NCI-H69 (cell line): Measurements from ENCODE around the gene HSD17B7.
"Not testable (repeated sequence)": the region's sequence is repeated elsewhere in the genome, so short reads cannot be mapped to it uniquely, and the experiment has no call there.

Experiments
- DNase-seq: peaks from one replicate; lab custom pipeline; 2025; lab: John Stamatoyannopoulos, UW

The HSD17B7 gene, protein sequence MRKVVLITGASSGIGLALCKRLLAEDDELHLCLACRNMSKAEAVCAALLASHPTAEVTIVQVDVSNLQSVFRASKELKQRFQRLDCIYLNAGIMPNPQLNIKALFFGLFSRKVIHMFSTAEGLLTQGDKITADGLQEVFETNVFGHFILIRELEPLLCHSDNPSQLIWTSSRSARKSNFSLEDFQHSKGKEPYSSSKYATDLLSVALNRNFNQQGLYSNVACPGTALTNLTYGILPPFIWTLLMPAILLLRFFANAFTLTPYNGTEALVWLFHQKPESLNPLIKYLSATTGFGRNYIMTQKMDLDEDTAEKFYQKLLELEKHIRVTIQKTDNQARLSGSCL

GRCh38 chr1:162790303-162790984 is at the start of gene HSD17B7:
HSD17B7 (plus strand) TSS chr1:162790702; CDS start chr1:162790801, 99 bp downstream.
- peak; percentile 94 for DNase-seq

DNA sequence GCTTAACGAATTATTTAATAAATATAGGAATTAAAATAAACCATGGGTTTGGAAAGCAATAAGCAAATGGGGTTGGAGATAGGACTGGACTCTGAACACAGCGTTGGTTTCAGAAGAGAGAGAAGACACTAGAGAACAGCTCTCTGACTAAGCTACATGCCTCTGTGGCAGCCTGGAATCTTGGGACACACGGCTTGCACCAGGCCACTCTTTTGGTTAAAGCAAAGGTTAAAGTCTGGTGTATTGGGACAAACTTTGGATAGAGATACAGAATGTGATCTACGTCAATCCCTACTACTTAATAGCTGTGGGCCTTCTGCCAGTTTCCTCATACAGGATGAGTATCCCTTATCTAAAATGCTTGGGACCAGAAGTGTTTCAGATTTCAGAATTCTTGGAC is 49.7 kb upstream of the HSD17B7 start:
- DNase-seq: no peak

- no peak for DNase-seq
Measured at GRCh38 chr1:162741574-162741973, 48.9 kb upstream of the HSD17B7 start.

- not testable (repeated sequence) for DNase-seq
Measured at GRCh38 chr1:162746264-162746942, 44.1 kb upstream of the HSD17B7 start.

DNA sequence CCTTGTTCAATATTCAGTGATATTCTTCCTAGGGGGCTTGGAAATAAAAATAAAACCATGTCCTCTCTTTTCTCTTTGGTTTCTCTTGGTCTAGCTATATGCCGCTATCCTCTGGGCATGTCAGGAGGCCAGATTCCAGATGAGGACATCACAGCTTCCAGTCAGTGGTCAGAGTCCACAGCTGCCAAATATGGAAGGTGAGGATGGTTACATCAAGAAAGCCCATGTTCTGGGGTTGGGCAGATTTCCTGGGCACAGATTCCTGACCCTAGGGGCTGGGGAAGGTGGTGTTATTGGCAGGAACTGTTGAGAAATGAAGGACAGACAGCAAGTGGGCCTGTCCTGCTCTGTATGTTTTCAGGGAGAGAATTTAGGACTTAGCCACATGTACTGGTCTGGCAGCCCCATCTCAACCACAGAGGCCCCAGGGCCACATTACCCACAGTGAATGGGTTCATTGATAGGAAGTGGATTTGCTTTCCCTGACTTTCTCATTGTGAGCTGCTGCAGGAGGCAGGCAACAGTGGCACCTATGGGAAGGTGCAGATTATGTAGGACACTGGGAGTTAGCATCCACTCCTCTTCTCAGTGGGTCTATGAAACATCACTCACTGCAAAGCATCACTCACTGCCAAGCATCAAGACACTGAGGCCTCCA is 37.4 kb upstream of the HSD17B7 start:
- no peak for DNase-seq

- no peak for DNase-seq
Measured at GRCh38 chr1:162753998-162754585, 36.4 kb upstream of the HSD17B7 start.

DNA sequence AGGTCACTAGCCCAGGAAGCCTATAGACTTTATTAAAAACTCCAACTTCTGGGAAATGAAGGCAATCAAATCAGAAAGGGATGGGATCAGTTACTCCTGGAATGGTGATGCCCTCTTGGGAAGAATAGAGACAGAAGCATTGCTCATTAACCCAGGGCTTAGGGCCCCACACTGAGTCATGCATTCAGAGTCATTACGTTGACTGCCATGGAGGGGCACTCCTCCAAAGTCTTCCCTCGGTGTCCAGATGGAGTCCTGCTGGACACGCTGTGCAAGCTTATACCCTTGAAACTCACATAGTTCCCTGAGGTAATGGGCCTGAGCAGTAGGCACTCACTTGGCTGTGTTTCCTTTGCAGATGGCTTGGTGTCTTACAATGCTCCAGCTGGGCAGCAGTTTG is 35.2 kb upstream of the HSD17B7 start:
- peak; percentile 32 for DNase-seq

DNA sequence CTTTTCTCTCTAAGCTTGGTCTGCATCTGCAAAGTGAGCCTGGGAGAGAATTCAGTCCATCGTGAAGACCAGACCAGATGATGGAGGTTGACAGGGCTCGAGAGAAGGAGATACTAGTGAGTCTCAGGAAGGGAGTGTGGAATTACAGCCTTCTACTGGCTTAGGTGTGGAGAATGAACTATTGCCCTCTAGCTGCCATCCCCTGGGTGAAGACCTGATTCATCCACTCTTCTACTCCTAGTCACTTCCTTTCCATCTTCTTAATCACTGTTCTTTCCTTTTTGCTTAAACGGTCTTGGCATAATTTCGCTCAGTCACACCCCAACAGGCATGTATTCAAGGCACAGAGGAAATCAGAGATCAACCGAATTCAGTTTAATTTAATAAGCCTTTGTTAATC is 34.0 kb upstream of the HSD17B7 start:
- no peak for DNase-seq

DNA sequence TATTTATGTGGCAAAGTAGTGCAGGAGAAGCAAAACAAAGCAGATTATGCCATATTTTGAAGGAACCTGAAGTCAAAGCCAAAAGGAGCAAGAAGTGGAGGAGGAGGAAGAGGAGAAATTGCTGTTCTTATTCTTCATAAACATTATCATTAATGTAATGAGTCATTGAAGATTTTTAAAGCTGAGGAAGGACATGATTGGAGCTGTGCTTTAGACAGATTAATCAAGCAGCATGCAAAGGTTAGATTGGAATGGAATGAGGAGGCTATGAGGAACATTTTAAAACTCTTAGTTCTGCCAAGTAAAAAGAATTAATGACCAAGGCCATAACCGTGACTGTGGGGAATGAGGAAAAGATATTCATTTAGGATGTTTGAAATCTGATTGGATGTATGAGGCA is 33.0 kb upstream of the HSD17B7 start:
- DNase-seq: no peak

DNA sequence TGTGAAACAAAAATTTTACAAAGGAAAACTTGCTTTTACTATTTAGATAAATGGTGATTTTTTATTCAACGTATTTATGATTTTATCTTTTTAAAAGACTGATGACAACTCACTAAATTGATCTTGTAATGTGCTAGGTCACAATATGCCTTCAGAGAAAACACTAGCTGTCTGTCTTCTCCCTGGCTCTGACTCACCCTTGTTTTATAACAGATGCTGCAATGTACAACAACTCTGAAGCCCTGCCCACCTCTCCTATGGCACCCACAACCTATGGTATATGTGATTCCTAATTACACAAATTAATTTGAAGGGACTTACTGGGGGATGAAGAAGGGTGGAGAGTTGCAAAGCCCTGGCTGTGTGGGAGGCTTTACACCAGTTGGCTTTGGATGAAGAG is 24.7 kb upstream of the HSD17B7 start:
- no peak for DNase-seq

DNA sequence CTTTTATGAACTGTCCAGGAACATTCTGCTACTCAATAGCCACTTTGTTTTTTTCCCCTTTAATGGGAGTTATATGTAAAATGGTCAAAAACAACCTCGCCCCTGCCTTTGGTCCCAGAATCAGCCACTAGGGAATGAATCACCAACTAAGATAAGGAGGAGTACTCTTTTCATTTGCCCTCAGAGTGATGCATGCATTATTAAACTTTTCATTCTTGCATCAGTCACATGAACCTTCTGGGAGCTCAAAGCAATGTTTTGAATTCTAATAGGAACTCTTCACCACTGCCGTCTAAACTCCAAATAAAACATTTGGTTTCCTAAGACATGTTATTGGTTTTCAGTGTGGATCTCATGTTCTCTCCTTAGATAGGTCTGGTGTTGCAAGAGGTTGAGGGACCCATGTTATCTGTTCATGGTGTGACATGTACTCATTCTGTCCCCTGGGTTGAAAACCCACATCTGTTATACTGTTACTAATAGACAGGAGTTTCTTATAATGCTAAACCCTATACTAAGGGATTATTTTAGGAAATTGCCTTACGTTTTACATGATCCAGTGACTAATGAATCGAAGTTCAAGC is 17.8 kb upstream of the HSD17B7 start:
- no peak for DNase-seq

GRCh38 chr1:162774007-162774406 is 16.5 kb upstream of the HSD17B7 start:
- no peak for DNase-seq

DNA sequence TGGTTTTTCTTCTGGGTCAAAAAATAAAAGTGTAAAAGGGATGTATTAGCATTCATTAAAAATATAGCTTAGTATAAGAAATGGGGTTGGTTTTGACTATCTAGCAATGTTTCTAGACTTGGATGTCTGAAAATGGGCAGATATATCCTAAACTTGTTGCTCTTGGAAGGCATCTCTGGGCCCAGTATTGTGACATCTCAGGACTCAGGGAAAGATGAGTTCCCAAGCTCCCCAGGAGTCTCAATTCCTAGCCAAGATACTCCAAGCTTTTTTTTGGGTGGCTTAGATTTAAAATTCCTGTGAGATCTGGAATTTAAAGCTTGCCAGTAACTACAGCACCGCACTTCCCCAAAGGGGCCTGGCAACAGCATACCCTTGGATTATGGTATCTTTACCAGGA is 11.5 kb upstream of the HSD17B7 start:
- no peak for DNase-seq

DNA sequence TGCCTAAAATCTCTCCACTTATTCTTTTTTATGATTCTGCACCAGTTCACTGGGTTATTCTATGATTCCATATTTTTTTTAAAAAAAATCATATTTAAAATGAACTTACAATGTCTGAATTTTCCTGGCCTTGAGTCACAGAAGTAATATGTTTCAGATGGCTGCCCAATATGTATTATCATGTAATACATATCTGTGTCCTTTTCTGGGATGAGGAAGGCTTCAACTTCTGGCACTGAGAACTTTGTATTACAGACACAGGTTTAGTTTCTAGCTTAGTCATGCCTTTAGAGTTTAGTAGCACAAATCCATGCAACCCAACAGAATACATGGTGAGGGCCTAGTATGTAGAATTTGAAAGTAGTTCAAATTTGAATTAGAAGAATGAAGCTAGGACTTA is 7.8 kb upstream of the HSD17B7 start:
- DNase-seq: no peak

DNA sequence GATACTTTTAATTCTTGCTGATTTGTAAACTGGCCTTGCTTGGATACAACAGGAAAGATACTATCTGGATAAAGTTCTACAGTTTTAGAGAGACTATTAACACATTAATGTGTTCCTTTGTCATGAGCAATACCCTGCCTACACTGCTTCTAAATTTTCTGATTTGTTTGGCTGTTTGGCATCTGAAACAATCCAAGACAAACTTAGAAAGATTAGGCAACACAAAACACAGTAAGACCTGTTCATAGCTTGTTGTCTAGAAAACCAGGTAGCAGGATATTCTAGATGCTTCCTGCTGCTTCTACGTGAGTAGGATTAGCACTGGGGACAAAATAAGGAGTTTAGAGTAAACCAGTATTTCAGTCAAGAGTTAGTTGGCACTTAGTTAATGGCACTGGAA is 5.6 kb upstream of the HSD17B7 start:
- DNase-seq: not testable (repeated sequence)

GRCh38 chr1:162788783-162789182 is 1.7 kb upstream of the HSD17B7 start:
- DNase-seq: peak; percentile 25

- peak; percentile 73 for DNase-seq
Measured at GRCh38 chr1:162790985-162791357, 469 bp downstream of the HSD17B7 start.

DNA sequence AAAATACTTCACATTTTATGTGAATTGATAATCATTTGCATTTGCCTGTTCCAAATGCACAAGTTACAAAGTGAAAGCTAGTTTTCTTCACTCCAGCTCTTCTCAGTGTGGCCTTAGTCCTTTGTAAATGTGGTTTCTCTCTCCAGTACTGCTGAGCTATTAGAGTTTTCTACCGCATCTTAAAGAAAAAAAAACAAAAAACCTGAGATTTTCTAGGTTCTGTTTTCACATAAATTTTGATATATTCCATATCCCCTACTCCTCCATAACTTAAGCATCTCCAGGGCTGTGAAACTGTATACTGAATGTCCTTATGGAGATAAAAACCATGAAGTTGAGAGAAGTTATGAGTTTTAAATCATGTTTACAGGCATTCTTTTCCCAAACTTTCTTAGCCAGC is 3.8 kb downstream of the HSD17B7 start:
- not testable (repeated sequence) for DNase-seq

DNA sequence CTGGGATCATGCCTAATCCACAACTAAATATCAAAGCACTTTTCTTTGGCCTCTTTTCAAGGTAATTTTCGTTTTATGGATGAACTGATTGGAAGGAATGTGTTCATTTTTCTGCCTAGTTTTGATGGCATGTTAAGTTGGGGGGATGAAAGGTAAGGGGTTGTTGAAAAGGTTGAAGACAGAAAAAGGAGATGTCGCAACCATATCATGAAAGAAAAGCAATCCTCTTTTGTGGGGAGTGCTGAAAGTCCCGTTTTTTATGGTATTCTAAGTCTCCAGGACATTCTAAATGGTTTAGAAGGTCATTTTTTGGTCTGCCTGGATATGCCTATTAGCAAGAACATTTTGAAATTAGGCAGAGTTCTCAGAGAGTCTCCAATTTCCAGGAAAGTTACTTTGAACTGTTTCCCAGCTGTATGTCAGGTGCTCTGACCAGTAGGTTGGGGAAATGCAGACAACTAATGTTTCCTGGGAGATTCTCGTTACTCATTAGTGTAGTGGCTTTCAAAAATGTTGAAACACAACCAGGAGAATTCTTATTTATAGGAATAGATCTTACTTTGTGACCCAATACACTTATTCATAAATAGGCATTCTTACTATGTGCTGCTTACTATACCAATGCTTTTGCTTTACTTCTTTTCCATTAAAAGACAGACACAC is 6.2 kb downstream of the HSD17B7 start:
- not testable (repeated sequence) for DNase-seq

DNA sequence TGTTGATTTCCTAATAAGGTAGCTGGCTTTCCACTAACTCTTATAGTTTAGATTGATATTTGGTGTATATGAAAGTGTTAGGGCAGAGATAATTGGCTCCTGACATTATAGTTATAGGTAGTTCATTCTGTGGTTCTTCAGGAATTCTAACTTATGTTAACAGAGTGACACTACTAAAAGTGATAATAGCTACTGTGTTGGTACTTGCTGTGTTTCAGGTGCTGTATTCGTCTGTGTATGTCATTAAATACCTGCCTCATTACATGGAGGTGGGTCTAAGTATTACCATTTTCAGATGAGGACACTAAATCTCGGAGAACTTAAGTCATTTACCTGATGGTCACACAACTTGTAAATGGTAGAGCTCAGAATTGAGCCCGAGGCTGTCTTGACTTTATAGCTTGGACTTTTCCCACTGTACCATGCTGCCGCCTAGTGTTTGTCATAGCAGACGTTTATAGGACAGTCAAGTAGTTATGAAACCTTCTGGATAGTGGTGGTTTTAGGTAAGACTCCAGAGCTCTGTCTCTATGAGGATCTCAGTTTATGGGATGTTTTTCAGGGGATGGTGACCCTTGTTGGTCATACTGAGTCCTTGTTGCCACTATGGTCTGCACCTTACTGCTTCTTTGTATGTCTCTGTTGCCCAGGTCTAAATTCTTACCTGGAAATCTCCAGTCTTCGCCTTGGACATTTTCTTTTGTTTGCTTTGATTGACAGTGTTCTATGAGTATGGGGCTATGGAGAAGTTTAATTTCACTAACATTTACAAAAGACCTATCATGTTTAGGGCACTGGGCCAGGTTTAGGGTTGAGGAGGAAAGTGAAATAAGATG is 9.7 kb downstream of the HSD17B7 start:
- peak; percentile 62 for DNase-seq
